A673 (cell line): ENCODE measurements around the gene AJM1.

Source experiments
- CTCF ChIP-seq: fragments of 300-800, 200-600 bp; sonication (generic); conservative IDR thresholded peaks from 2 replicates; pipeline ENCODE4 v1.5.1; 2017; ENCODE audit warnings: low read depth, mild to moderate bottlenecking, antibody characterized with exemption, low read length, moderate library complexity, mixed read lengths
- EZH2 ChIP-seq: fragments of 200-600 bp; sonication (generic); IDR thresholded peaks from 2 replicates; pipeline ENCODE4 v1.6.1; 2017; ENCODE audit warnings: borderline replicate concordance, low read depth, mild to moderate bottlenecking, mixed read lengths, antibody characterized with exemption, low read length; ENCODE audit not compliant: poor library complexity, severe bottlenecking

GRCh38 chr9:136799079-136799853, 43.0 kb upstream of the AJM1 start:
- TF ChIP-seq CTCF (no peak), EZH2 (no peak)
